BJ (cell line): ENCODE results near the gene GPR45. TPM values are rescaled to one million over a fixed set of nuclear protein-coding genes. Genes with fewer than 3 reads are reported as not detected.

Experiments
- CTCF ChIA-PET: fragments of 350-600 bp; formaldehyde crosslinking; extraction: SDS; loops from one replicate; lab custom pipeline; 2021; ENCODE audit warnings: antibody characterized with exemption, inconsistent platforms; lab: Yijun Ruan, JAX
- POLR2A ChIA-PET: fragments of 300-600 bp; sonication (Branson Sonifier 250); formaldehyde crosslinking; extraction: SDS; loops from one replicate; lab custom pipeline; 2021; ENCODE audit warnings: antibody characterized with exemption; lab: Charles Lee
- DNase-seq: peaks from one replicate; pipeline ENCODE4 v3.0.0-alpha.2; 2011; ENCODE audit warnings: low read depth
- H3K27me3 ChIP-seq: 2 replicates; pipeline ENCODE4 v1.6.0; 2011; ENCODE audit warnings: low read length; ENCODE audit not compliant: control insufficient read depth, insufficient read depth
- H3K36me3 ChIP-seq: 2 replicates; pipeline ENCODE4 v1.5.1; 2011; ENCODE audit warnings: low read length; ENCODE audit not compliant: control insufficient read depth, insufficient read depth
- H3K4me3 ChIP-seq: 2 replicates; pipeline ENCODE4 v1.5.1; 2011; ENCODE audit warnings: low read depth, mild to moderate bottlenecking, control low read depth, low read length
- polyA plus RNA-seq: library from polyadenylated mRNA; depleted of rRNA; stranded (reverse); fragments of >200 nt; gene quantifications from 2 replicates; pipeline ENCODE4 v1.2.3, GENCODE V29; 2011
- TF ChIP-seq, protein P1 (sequence below): IDR thresholded peaks from 2 replicates; pipeline ENCODE4 v1.5.1; 2011; ENCODE audit warnings: low read depth, mild to moderate bottlenecking, control low read depth, inconsistent platforms, low read length, moderate library complexity; ENCODE audit not compliant: insufficient read depth

The GPR45 gene
- polyA plus RNA-seq, 1 experiment = not detected

DNA sequence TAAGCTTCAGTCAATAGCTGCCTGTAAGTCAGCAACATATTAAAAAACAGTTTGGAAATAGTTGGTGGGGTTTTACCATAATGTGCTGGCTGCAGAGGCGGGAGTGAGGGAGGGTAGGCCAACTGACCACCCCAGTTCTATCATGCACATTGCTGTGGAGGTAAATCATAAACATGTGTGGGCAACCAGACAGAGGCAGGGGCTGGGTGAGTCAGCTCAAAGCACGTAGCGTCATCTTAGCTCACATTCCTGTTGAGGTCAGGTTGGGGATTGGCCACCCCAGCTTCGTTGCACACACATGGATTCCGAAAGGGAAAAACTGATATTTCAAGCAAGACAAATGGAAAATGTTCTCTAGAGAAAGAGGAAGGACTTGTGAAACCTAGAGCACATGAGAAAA is 19.5 kb downstream of the GPR45 start:
- Histone ChIP-seq H3K36me3 (no peaks in the 10 kb centered on the region), H3K27me3 (no peaks in the 10 kb centered on the region), H3K4me3 (no peak overlapping the region)
- TF ChIP-seq, protein P1, sequence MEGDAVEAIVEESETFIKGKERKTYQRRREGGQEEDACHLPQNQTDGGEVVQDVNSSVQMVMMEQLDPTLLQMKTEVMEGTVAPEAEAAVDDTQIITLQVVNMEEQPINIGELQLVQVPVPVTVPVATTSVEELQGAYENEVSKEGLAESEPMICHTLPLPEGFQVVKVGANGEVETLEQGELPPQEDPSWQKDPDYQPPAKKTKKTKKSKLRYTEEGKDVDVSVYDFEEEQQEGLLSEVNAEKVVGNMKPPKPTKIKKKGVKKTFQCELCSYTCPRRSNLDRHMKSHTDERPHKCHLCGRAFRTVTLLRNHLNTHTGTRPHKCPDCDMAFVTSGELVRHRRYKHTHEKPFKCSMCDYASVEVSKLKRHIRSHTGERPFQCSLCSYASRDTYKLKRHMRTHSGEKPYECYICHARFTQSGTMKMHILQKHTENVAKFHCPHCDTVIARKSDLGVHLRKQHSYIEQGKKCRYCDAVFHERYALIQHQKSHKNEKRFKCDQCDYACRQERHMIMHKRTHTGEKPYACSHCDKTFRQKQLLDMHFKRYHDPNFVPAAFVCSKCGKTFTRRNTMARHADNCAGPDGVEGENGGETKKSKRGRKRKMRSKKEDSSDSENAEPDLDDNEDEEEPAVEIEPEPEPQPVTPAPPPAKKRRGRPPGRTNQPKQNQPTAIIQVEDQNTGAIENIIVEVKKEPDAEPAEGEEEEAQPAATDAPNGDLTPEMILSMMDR = no peak
- DNase-seq = peak; percentile 93
- CTCF ChIA-PET = interaction anchor here (1.3 to 3.8 kb wide), 3 partner anchors 20 to 33 kb away, joined by 3 to 18 read pairs (median 8); partner anchors contain the start of gene GPR45
- POLR2A ChIA-PET = no interaction called here

DNA sequence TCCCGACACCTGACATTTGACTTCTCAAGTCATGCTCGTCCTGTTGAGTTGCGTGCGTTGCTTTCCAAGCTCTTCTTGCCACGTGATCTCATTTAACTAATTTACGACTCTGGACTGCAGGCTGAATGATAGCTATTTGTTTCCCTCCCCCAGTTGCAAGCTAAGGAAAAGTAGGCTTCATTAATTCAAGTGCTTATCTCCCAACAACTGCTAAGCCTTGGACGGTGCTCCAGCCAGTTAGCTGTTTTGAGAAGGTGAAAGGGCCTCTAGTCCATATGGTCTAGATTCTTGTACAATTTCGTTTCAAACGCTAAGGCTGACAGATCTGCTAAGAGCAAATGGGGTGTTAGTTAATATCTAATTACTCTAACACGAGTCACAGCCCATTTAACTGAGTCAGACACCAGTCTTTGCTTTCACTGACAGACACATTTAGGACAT is 21.1 kb downstream of the GPR45 start:
- H3K27me3 ChIP-seq = no peaks in the 10 kb centered on the region
- POLR2A ChIA-PET = no interaction called here
- CTCF ChIA-PET = interaction anchor here (1.7 to 2.4 kb wide), 2 partner anchors 16 to 32 kb away, joined by 3 to 8 read pairs; no protein-coding TSS in a partner anchor
- DNase-seq = no peak
- TF ChIP-seq, protein P1 = no peak
- no peak overlapping the region for H3K4me3 ChIP-seq
- H3K36me3 ChIP-seq = peaks cover 7% of the 10 kb centered on the region

DNA sequence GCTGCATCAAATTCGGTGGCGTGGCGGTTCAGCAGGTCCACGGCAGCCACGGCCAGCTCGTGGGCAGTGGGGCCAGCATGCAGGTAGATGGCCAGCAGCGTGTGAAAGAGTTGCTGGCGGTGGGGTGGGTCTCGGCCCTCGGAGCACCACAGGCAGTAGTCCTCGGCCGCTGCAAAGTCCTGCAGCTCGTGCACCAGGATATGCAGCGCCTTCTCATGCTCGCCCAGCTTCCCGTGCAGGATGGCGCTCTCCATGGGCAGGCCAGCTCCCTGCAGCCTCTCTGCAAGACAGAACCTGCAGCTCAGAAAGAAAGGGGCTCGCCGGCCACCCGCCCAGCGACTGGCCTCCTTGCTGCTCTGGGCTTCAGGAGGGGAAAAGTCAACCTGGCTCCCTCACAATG is 27.9 kb downstream of the GPR45 start:
- Histone ChIP-seq H3K4me3 (no peak overlapping the region), H3K36me3 (peaks cover 32% of the 10 kb centered on the region), H3K27me3 (no peaks in the 10 kb centered on the region)
- TF ChIP-seq, protein P1 = no peak
- POLR2A ChIA-PET = no interaction called here
- CTCF ChIA-PET = no interaction called here
- no peak for DNase-seq

DNA sequence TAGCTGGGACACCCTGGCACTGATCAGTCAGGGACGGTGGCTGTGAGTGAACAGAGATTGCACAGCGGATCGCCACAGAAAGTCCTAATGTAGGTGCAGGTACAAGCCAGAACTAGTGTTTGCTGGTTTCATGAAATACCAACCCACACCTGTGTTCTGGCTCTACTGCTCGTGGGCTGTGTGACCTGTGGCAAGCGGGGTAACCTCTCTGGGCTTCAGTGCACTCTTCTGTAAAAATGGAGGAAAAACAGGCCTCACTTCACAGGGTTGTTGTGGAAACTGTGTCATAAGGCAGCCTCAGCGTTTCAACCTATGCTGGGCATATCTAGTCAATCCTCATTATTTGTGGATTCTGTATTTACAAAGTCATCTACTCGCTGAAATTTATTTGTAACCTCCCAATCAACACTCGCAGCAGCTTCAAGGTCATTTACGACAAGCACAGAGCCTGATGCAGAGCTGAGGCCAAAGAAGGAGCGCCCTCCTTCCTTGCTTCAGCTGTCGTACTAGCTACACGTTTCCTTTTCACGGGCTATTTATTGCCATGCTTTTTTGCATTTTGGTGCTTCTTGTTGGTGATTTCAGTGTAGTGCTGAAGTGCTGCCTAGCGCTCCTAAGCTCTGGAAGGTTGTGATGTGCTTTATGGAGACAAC is 30.0 kb downstream of the GPR45 start:
- ChIA-PET POLR2A (no interaction called here), CTCF (interaction anchor here (1.1 to 1.9 kb wide), 2 partner anchors 17 to 40 kb away, joined by 3 to 7 read pairs; no protein-coding TSS in a partner anchor)
- no peaks in the 10 kb centered on the region for H3K27me3 ChIP-seq
- TF ChIP-seq, protein P1 = no peak
- H3K4me3 ChIP-seq = no peak overlapping the region
- DNase-seq = no peak
- H3K36me3 ChIP-seq = peaks cover 36% of the 10 kb centered on the region

DNA sequence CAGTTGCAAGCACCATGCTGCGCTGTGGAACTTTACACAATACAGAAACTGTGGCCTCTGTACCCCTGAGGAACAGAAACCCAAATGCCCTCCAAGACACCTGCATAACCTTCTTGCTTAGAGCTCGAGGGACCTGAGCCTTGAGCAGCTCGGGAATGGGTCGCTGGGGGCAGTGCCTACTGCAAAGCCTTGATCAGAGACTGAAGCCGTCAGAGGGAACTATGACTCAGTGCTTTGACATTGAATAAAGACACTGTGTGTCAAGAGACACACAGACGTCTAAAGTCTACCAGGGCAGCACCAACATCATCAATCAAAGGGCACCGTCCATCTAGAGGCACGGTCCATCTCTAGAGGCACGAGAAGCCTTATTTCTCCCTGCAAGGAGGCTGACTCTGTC is 30.6 kb downstream of the GPR45 start:
- CTCF ChIA-PET = interaction anchor here (1.9 kb wide), 1 partner anchor 16 kb away, joined by 7 read pairs; no protein-coding TSS in a partner anchor
- Histone ChIP-seq H3K36me3 (peaks cover 36% of the 10 kb centered on the region), H3K27me3 (no peaks in the 10 kb centered on the region), H3K4me3 (no peak overlapping the region)
- TF ChIP-seq, protein P1 = no peak
- POLR2A ChIA-PET = no interaction called here
- no peak for DNase-seq
